ENCODE data around the gene NOC2L.

DNA sequence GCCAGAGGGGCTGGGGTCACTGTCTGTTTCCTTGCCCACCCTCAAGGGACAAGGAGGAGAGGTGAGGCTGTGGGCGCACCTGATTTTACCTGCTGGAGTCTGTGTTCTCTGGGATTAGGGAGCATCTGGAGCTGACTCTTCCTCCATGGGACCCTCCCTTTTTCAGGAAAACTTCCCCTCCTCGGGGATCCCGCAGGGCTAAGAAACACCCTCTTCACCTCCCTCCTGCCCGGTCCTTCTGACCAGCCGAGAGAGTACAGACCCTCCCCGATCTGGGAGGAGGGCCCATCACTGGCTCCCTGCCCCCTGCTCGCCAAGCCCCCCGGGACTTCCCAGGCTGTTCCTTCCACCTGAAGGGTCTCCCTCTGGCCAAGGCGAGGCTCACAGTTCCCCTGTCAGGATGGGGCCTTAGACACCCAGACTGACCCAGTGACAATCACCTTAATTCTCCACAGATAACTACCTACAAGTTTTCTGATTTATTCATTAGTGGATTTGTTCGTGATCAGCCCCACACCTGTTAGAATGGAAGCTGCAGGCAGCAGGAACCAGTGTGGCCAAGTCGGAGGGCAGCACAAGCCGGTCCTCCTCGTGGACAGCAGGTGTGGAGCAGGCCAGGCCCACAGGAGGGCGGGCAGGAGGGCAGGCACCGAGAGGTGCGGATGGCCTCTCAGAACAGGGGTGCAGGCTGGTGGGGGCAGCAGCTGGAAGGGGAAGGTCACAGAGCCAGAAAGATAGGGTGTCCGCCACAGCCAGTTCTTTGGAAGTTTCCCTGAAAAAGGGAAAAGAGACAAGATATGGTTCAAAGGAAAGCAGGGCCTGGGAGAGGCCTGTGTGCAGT, 51.2 kb downstream of the NOC2L start:
- TF ChIP-seq, protein P1, sequence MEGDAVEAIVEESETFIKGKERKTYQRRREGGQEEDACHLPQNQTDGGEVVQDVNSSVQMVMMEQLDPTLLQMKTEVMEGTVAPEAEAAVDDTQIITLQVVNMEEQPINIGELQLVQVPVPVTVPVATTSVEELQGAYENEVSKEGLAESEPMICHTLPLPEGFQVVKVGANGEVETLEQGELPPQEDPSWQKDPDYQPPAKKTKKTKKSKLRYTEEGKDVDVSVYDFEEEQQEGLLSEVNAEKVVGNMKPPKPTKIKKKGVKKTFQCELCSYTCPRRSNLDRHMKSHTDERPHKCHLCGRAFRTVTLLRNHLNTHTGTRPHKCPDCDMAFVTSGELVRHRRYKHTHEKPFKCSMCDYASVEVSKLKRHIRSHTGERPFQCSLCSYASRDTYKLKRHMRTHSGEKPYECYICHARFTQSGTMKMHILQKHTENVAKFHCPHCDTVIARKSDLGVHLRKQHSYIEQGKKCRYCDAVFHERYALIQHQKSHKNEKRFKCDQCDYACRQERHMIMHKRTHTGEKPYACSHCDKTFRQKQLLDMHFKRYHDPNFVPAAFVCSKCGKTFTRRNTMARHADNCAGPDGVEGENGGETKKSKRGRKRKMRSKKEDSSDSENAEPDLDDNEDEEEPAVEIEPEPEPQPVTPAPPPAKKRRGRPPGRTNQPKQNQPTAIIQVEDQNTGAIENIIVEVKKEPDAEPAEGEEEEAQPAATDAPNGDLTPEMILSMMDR (conservative IDR thresholded peaks at IDR 0.05; ENCODE audit: low read depth, low read length) = no peak
- TF ChIP-seq EZH2 (IDR thresholded peaks at IDR 0.05; ENCODE audit: borderline replicate concordance, low read depth, low read length, poor library complexity, severe bottlenecking) = no peak
